RPMI7951 (cell line): ENCODE measurements around the gene MRPS17. TPM values are rescaled to one million over a fixed set of nuclear protein-coding genes. Genes with fewer than 3 reads are reported as not detected.
"Not testable (repeated sequence)": the region's sequence is repeated elsewhere in the genome, so short reads cannot be mapped to it uniquely, and the experiment has no call there.

Experiments used
- DNase-seq: peaks from one replicate; pipeline ENCODE4 v3.0.0-alpha.2; 2012; ENCODE audit warnings: low read depth
- total RNA-seq: library from RNA; depleted of rRNA; stranded (reverse); fragments of >200 nt; shearing (Covaris generic); gene quantifications from 2 replicates; pipeline ENCODE4 v1.2.3, GENCODE V29; 2014; rRNA removed

The MRPS17 gene
- total RNA-seq, result 29.7 and 29.9 TPM in 2 replicates

- DNase-seq, result peak; percentile 87
These were observed at the start of gene MRPS17 for GRCh38 chr7:55951637-55952351. Gene MRPS17, plus strand, starts transcription at chr7:55951877. Its CDS starts 1,319 bp downstream, at chr7:55953196.

- DNase-seq, result no peak
These were observed 47.5 kb upstream of the MRPS17 start for GRCh38 chr7:55903985-55904759.

DNA sequence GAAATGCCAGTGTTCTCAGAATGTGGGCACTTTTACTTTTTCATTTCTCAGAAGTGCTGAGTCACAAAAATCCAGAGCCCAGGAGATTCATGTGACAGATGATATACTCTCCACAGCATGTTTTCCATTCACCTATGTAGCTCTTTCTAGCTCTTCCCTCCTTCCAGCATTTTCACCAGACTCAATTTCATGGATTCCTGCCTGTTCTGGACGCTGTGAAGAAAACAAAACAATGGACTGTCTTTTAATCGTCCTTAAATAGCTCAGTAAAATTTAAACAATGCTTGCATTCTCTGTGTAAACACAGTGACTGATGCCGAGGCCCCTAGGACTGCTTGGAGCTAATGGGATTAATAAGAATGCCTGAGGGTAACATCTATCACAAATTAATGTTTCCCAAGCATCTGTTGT lies 38.9 kb upstream of the MRPS17 start:
- no peak for DNase-seq

GRCh38 chr7:55917771-55918170 lies 33.9 kb upstream of the MRPS17 start:
- no peak for DNase-seq

DNA sequence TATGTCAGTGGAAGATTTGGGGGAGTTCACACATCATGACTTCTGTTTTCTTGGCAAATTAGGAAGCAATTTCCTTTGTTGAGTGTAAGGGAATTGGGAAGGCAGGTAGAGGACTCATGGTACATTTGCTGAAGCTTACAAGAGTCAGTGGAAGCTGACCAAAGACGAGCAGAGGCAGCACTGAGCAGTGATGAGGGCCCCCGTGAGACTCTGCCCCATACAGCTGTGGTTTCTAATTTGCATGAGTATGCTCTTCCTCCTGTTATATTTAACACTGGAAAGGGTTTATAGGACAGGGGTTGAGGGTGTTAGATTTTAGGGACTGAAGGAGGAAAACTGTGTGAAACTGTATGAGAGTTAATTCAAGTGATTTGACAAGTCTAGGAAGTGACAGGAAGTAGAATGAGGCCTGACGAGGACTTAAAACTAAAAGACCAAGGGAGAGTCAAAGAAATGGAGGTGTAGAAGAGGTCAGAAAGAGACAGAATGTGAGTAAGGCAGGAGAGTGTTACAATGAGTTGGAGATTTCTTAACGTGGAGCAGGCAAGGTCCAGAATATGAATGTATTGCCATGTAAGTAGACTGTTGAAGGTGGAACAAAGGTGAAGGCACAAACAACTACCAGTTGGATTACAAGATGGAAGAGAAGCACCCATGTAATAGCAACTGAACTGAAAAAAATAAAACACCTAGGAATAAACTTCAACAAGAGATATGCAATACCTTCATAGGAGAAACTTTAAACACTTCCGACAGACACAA lies 23.5 kb upstream of the MRPS17 start:
- no peak for DNase-seq

DNA sequence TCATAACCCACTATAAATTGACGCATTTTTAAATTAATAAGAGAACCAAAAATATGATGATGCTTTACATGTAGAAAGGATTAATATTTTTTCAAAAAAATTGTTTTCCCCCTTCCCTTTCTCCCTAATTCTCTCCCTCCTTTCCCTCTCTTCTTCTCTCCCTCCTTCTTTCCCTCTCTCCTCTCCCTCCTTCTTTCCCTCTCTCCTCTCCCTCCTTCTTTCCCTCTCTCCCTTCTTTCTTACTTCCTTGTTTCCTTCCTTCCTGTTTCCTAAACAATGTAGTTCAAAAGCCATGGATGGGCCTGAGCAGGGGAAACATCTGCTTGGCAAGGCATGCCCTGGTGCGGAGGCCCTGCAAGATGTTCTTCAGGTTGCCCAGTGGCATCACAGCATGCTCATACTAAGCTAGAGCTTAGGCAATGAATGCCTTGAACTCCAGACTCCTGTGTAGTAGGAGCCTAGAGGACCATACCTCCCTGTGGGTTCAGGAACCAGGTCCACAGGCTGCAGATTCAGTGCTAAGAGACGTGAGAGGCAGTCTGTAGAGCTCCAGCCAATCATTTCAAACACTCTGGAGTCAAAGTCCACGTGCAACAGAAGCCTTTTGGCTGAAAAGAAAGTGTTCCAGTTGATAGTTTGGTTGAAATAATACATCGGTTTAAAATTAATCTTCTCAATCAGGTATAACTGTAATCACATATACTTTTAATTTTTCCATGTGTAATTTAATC lies 20.1 kb upstream of the MRPS17 start:
- no peak for DNase-seq

DNA sequence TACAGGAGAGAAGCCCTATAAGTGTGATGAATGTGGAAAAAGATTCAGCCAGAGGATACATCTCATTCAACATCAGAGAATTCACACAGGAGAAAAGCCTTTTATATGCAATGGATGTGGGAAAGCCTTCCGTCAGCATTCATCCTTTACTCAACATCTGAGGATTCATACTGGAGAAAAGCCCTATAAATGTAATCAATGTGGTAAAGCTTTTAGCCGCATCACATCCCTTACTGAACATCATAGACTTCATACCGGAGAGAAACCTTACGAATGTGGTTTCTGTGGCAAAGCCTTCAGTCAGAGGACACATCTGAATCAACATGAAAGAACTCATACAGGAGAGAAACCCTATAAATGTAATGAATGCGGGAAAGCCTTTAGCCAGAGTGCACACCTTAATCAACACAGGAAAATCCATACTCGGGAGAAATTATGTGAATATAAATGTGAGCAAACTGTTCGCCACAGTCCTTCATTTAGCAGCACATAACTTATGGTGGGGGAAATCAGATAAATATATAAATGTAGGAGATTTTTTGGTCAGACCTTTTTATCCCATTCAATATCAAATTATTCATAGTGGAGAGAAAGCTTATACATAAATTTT lies 12.1 kb upstream of the MRPS17 start:
- DNase-seq, result no peak

DNA sequence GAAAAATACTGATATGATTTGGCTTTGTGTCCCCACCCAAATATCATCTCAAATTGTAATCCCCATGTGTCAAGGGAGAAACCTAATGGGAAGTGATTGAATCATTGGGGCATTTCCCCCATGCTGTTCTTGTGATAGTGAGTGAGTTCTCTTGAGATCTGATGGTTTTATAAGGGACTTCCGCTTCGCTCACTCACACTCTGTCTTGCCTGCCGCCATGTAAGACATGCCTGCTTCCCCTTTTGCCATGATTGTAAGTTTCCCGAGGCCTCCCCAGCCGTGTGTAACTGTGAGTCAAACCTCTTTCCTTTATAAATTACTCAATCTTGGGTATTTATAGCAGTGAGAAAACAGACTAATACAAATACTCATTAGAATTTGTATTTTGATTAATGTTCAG lies 5.1 kb upstream of the MRPS17 start:
- DNase-seq, result no peak

DNA sequence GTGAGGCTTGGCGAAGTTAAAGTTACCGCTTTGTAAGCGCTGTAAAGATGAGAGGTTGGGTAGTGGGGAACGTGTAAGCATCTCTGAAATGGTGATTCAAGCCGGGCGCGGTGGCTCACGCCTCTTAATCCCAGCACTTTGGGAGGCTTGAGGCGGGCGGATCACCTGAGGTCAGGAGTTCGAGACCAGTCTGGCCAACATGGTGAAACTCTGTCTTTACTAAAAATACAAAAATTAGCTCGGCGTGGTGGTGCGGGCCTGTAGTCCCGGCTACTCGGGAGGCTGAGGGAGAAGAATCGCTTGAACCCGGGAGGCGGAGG lies 635 bp downstream of the MRPS17 start:
- DNase-seq, result not testable (repeated sequence)

DNA sequence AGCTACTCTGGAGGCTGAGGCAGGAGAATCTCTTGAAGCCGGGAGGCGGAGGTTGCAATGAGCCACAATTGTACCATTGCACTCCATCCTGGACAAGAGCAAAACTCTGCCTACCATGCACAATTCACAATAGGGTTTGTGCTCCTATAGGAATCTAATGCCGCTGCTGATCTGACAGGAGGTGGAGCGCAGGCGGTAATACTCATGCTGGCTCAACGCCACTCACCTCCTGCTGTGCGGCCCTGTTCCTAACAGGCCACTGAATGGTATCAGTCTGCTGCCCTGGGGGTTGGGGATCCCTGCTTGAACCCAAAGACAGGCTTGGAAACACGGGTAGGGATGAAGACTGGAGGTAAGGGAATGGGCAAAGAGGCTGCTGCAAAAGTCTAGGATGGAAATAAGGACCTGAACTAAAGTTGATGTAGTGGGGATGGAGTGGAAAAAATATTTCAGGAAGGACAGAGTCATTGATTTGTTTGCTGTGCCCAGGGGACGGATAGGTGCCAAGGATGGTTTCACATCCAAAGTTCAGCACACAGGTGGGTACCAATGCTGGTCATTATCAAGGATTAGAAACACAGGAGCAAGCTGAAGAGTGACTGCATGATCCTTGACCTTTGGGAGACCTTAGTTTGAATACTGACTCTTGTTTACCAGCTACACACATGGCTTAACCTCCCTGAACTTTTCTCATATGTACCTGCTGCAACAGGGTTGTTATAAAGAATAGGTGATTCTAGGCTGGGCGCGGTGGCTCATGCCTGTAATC lies 2.2 kb downstream of the MRPS17 start:
- no peak for DNase-seq

GRCh38 chr7:55957190-55957589 lies 5.5 kb downstream of the MRPS17 start:
- DNase-seq, result no peak

GRCh38 chr7:55962014-55962413 lies 10.3 kb downstream of the MRPS17 start:
- peak; percentile 35 for DNase-seq

DNA sequence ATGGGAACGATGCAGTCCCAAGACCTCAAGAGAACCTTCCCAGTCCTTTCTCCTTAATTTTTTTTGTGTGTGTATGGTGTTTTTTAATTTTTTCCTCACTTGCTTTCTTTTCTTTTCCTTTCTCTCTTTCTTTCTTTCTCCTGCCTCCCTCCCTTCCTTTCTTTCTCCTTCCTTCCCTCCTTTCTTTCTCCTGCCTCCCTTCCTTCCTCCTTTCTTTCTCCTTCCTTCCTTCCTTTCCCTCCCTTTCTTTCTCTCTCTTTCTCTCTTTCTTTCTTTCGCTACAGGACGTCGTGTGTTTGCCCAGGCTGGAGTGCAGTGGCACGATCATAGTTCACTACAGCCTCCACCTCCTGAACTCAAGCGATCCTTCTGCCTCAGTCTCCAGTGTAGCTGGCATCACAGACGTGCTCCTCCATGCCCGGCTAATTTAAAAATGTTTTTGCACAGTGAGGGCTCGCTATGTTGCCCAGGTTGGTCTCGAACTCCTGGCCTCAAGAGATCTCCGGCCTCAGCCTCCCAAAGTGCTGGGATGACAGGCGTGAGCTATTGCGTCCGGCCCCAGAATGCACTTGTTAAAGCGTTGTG lies 12.0 kb downstream of the MRPS17 start:
- no peak for DNase-seq

- DNase-seq, result peak; percentile 76
These were observed 12.8 kb downstream of the MRPS17 start, which contains the start of gene NIPSNAP2 for GRCh38 chr7:55964261-55965099. Gene NIPSNAP2, plus strand, starts transcription at chr7:55964585. Its CDS starts 25 bp downstream, at chr7:55964610.

GRCh38 chr7:55965100-55965470 lies 13.4 kb downstream of the MRPS17 start:
- no peak for DNase-seq

GRCh38 chr7:55965805-55966421 lies 14.2 kb downstream of the MRPS17 start:
- no peak for DNase-seq

GRCh38 chr7:55966851-55967250 lies 15.2 kb downstream of the MRPS17 start:
- no peak for DNase-seq

GRCh38 chr7:55969391-55969790 lies 17.7 kb downstream of the MRPS17 start:
- DNase-seq, result no peak

DNA sequence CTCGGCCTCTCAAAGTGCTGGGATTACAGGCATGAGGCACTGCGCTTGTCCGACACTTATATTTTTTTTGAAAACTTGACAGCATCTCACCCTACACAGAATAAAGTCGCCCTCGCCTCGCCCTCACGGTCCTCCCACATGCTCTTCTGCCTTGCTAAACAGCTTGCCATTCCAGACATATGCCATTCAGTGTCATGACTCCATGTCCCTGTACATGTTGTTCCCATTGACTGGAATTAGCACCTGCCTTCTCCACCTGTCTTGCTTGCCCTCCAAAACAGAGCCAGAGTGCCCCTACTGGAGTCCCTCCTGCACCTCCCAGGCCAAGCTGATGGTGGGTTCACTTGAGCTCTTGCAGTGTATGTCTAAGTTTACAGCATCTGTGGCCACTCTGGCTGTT lies 18.9 kb downstream of the MRPS17 start:
- no peak for DNase-seq
